Peyer's patch (tissue), 4 donors: ENCODE data around the gene TGM5.

Experiments
- POLR2A ChIP-seq, 2 donors: fragments of 450-650 bp; IDR thresholded peaks; one replicate each; pipeline ENCODE4 v1.5.1; 2017; ENCODE audit warnings: antibody characterized with exemption in 2 of 2, mild to moderate bottlenecking in 2 of 2, moderate library complexity in 2 of 2
- TF ChIP-seq, protein P1 (sequence below), 6 experiments: fragments of 450-650 bp in 4 of 6; fragments of 200-600 bp in 2 of 6; sonication (generic) in 1 of 6; IDR thresholded peaks; one replicate each; pipeline ENCODE4 v1.5.1; 2017 to 2019; ENCODE audit warnings: antibody characterized with exemption in 6 of 6, mild to moderate bottlenecking in 3 of 6, moderate library complexity in 1 of 6

DNA sequence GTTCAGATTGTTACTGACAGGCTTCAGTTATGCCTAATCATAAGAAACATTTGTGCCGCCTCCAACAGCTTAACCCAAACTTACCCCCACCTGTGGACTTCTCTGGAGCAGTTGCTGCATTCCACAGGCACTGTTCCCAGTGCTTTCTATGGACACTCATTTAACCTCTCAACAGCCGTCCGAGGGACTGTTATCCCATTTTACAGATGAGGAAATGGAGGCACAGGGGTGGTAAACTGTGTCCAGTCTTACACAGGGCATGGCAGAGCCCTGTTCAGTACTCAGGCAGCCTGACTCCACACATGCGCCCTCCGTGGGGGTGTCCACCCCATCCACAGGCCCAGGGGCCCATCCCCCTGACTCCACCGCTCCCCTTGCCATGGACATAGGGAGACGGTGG, 14.3 kb upstream of the TGM5 start:
- TF ChIP-seq, protein P1, sequence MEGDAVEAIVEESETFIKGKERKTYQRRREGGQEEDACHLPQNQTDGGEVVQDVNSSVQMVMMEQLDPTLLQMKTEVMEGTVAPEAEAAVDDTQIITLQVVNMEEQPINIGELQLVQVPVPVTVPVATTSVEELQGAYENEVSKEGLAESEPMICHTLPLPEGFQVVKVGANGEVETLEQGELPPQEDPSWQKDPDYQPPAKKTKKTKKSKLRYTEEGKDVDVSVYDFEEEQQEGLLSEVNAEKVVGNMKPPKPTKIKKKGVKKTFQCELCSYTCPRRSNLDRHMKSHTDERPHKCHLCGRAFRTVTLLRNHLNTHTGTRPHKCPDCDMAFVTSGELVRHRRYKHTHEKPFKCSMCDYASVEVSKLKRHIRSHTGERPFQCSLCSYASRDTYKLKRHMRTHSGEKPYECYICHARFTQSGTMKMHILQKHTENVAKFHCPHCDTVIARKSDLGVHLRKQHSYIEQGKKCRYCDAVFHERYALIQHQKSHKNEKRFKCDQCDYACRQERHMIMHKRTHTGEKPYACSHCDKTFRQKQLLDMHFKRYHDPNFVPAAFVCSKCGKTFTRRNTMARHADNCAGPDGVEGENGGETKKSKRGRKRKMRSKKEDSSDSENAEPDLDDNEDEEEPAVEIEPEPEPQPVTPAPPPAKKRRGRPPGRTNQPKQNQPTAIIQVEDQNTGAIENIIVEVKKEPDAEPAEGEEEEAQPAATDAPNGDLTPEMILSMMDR (IDR thresholded peaks at IDR 0.05), result no peak
- TF ChIP-seq POLR2A (IDR thresholded peaks at IDR 0.05), result no peak
